HG02981 (cell line): ENCODE measurements around the gene DEFB121.
"Not testable (repeated sequence)": the region's sequence is repeated elsewhere in the genome, so short reads cannot be mapped to it uniquely, and the experiment has no call there.

Source experiments
- ATAC-seq: cut with Tn5 transposase; IDR thresholded peaks from one replicate; pipeline ENCODE4 v1.9.1; 2021; ENCODE audit warnings: mild to moderate bottlenecking, moderate library complexity; ENCODE audit not compliant: unreplicated experiment

Gene DEFB121

GRCh38 chr20:31364272-31364671, 41.7 kb downstream of the DEFB121 start:
- not testable (repeated sequence) for ATAC-seq

GRCh38 chr20:31363295-31363694, 42.7 kb downstream of the DEFB121 start:
- no peak for ATAC-seq

- no peak for ATAC-seq
These were observed 50.0 kb downstream of the DEFB121 start for GRCh38 chr20:31355981-31356380.
